ENCODE data around the gene KCNJ11.

GRCh38 chr11:17432002-17432401, 43.5 kb upstream of the KCNJ11 start:
- no peak for TF ChIP-seq GATA2 (IDR thresholded peaks at IDR 0.05; ENCODE audit: low read depth, low read length)
- TF ChIP-seq GATA3 (IDR thresholded peaks at IDR 0.05; ENCODE audit: low read depth, low read length): no peak
